Activated effector memory CD4-positive, alpha-beta T cell treated with anti-CD3 and anti-CD28 coated beads, Interleukin-2, amount 50 U/mL, for 16 hours (primary cell): ENCODE measurements around the gene SLC6A5.

Experiments used
- DNase-seq: peaks from one replicate; pipeline ENCODE4 v3.0.0-alpha.2; 2020

The SLC6A5 gene

DNA sequence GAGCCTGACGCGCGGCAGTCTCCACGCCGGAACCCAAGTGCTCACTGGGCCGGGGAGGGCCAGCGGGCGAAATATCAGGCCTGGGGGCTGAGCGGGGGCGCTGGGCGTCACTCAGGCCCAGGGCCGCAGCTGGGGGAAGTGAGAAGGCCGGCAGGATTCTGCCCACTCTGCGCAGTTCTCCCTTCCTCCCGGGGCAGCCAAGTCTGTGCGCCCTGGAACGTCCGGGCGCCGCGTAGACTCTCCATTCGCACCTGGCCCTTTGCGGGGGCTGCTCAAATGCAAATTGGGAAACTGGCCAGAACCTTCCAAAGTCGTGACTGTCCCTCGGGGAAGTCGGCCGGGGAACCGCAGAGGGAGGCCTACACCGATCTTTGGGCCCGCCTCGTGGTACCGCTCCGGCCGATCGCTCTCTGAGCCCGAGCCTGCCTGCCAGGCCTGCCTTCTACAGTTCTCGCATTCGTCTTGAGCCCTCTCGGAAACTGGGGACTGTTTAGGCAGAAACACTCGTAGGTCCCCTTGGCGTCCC lies 2.2 kb upstream of the SLC6A5 start:
- DNase-seq, result no peak

DNA sequence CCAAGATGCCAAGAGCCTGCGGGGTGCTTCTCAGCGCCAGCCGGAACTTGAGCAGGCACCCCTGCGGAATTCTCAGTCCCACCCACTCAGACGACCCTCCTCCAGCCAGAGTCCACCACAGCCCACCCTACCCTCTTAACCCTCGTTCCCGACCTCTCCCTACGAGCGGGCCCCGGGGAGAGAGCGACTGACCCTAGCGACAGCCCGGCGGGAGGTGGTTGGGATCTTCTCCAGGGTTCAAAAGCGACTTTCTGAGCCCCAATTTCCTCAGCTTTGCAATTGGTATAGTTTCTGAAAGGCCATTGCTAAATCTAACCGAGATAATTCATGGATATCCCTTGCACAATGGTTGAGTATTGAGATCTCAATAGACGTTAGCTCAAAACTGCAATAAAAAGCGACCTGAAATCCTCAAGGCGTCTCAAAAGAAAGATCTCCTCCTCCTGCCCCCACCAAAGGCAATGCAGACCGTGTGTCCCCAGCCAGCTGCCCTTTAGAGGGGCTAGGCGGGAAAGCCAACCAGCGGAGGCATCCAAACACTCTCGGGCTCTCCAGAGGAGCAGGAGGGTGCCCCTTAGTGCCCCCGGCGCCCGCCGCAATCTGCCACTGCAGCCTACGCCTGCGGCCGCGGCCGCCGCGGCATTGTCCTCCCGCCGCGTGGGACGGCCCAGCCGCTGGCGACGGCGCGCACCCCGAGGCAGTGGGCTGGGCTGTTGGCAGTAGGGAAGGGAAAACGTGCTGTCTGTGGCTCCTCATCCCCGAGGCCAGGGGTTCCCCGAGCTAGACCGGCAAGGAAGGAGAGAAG lies 1.5 kb upstream of the SLC6A5 start:
- DNase-seq, result no peak

- DNase-seq, result no peak
These were observed 916 bp upstream of the SLC6A5 start for GRCh38 chr11:20598492-20598891.

GRCh38 chr11:20600020-20600346 lies 575 bp downstream of the SLC6A5 start:
- DNase-seq, result no peak

GRCh38 chr11:20600551-20600950 lies 1.1 kb downstream of the SLC6A5 start:
- DNase-seq, result no peak

- DNase-seq, result no peak
These were observed 2.0 kb downstream of the SLC6A5 start for GRCh38 chr11:20601221-20601914.

DNA sequence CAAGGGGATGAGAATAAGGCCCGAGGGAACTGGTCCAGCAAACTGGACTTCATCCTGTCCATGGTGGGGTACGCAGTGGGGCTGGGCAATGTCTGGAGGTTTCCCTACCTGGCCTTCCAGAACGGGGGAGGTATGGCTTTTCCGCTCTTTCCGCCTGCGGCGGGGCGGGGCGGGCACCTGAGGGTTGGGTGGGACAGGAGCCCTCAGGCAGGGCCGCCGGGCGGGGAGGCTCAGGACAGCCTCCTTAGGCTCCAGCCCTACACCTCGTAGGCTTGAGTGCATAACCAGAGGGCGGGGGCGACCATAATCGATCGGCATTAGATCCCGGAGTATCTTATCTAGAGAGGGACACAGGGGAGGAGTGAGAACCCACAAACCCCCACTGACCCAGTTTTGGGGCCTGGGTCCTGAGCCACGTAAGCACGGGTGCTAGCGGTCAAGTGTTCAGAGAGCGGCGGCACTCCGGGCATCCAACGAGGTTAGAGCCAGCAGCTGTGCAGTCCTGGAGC lies 4.9 kb downstream of the SLC6A5 start:
- DNase-seq, result no peak

DNA sequence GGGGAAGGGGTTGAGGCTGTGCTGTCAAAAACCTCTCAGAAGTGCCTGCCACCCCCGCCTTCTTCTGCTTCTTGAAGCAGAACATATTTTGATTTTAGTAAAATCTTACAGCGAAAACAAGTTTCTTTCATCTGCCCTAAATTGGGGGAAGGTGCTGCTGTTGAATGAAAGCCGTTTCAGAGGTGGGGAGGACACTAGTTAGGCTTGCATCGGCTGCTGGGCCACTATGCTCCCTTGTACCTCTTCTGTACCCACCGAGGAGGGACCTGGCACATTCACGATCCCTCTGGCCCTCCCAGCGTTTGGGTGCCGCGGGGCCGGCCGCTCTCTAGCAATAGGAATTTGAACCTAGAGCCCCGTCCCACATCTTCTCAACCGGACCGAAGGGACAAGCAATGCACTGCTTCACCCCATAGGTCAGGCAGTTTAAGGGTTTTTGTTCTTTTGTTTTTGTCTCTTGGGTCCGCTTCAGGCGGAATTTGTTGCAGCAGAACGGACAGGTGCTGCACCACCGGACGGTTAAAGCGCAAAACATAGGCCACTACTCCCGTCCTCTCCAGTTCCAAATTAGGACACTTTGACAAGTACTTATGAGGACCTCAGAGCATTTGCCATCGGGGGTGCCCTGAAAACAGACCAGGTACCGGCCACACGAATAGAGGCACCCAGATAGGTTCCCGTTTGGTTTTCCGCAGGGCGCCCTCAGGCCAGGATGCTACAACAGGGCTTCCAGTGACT lies 5.6 kb downstream of the SLC6A5 start:
- DNase-seq, result no peak

GRCh38 chr11:20605602-20606091 lies 6.2 kb downstream of the SLC6A5 start:
- DNase-seq, result no peak

- no peak for DNase-seq
These were observed 9.5 kb downstream of the SLC6A5 start for GRCh38 chr11:20608934-20609333.

DNA sequence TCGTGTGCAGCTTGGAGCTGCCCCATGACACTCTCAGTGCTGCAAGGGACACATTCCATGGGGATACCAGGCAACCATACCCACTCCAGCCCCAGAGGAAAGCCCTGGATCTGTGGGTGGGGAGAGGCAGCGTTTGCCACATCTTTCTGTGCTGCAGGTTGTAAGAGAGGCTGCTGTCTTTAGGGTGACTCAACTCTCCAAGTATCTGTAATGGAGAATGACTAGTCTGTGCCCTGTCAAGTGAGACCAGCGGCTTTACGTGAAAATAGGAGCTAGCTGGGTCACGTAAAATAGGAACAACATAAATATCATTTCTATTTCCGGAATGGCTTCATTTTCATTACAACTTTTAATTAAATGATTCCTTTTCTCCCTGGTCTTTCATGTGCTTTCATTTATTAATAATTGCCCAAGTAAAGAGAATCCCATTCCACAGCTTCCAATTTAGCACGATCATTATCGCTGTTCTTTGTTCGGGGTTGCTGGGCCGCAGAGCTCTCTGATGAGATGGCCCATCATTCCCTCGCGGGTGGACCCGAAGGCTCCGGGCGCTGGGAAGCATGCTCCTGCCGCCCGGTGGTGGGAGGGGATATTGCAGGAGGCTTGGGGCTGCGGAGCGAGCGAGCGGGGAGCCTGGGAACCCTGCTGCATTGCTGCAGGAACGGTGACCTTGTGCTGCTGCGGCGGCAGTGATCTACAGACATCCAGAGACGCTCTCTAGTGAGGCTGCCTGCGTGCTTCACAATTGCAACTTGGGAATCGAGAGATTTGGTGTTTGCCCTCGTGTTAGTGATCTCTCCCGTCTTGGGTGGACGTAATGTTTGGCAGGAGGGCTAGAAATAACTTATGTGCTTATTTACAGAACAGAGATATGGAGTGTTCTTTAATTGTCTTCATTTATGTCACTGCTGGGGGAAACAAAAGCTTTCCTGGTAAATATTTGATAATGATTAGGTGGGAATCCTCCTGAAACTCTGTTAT lies 10.6 kb downstream of the SLC6A5 start:
- DNase-seq, result peak; percentile 80

DNA sequence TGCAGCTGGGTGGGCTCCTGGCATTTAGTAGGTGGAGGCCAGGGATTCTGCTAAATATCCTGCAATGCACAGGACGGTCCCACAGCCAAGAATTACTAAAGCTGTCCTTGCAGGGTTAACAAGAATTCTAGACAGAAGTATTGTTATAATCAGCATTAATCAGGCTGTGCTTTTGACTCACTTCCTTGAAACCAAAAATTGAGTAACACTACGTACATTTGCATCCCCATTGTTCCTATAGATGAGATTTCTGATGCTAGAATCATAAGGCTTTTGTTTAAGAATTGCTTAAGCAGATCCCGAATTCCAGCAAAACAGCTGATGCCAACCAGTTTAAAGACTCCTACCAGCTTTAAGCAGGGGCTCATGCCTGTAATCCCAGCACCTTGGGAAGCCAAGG lies 11.4 kb downstream of the SLC6A5 start:
- no peak for DNase-seq

GRCh38 chr11:20611445-20611844 lies 12.0 kb downstream of the SLC6A5 start:
- DNase-seq, result no peak

DNA sequence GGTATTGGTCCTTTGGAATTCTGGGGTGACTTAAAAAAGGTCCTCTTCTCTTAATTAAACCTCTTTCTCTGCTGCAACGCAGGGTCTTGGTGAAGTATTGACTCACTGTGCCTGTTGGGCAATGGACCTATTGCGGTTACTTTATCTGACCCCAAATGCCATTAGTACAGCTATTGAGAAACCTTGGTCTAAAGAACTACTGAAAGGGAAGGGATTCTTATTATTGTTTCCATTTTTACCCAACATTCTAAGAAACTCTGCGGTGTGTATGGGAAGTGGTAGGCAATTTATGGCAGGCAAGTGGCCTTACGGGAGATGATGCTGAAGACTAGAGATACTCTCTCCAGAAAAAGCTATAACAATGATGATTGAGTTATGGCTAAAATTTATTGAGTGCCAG lies 12.5 kb downstream of the SLC6A5 start:
- DNase-seq, result no peak

DNA sequence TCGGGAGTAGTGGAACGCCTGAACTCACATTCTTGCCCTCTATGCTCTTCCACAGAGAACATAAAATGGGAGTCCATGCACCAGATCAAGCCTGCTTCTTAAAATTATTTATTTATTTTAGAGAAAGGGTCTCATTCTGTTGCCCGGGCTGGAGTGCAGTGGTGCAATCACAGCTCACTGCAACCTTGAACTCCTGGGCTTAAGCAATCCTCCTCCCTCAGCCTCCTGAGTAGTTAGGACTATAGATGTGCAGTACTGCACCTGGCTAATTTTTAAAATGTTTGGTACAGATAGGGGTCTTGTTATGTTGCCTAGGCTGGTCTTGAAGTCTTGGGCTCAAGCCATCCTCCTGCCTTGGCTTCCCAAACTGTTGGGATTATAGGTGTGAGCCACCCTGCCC lies 13.0 kb downstream of the SLC6A5 start:
- DNase-seq, result no peak

DNA sequence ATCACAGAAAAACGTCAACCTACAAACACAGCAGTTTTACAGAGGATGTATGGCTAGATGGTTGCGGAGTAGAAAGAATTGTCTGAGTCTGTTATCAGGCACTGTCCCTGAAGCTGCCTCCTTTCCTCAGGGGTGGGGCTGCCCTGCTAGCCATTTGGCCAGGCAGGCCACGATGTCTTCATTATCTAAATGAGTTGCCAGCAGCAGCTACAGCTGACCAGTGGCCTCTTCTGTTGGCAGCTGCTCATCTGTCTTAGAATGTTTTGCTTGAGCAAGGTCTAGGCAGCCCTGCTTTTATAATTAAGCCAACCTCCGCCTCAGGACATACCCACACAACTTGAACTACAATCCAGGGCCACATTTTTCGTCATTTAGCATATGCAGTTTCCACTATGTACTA lies 17.5 kb downstream of the SLC6A5 start:
- DNase-seq, result no peak

DNA sequence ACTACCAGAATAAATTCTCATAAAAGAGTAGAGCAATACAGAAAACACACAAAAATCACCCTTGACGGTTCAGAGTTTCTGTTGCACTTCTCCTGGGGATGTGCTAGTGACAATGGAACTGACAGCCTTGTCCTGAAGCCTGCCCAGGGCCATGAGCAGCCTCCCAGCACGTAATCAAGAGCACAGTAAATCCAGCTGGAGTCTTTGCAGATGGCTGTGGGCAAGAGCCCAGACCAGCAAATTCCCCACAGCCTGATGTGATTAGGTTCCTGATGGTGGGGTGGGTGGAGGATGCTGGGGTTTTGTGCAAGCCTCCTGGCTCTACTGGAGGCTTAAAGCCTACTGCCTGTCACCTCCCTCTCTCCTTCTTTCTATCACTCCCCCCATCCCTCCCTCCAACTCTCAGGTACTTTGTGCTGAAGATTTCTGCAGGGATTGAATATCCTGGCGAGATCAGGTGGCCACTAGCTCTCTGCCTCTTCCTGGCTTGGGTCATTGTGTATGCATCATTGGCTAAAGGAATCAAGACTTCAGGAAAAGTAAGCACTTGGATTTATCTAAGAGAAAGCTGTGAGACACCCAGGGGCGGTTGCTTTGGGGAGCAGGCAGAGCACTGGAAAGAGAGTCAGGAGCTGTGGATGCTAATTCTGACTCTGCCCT lies 18.1 kb downstream of the SLC6A5 start:
- no peak for DNase-seq

- no peak for DNase-seq
These were observed 18.7 kb downstream of the SLC6A5 start for GRCh38 chr11:20618083-20618482.

GRCh38 chr11:20620988-20621387 lies 21.6 kb downstream of the SLC6A5 start:
- no peak for DNase-seq

GRCh38 chr11:20621679-20622078 lies 22.3 kb downstream of the SLC6A5 start:
- DNase-seq, result no peak

DNA sequence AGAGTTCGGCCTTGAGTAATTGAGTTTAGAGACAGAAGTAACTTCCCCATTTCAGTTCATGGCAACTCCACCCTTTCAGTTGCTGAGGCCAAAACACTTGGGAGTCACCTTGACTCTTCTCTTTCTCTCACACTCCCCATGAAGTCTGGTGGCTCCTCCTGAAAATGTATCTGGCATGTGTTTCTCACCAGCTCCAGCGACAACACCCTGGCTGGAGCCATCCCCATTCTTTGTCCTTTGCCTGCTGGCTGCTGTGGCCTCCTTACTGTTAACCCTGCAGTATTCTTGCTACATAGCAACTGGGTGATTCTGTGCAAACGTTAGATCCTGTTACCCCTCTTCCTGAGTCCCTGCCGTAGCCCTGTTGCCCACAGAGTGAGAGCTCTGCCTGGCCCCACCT lies 23.8 kb downstream of the SLC6A5 start:
- DNase-seq, result no peak

GRCh38 chr11:20626279-20626678 lies 26.9 kb downstream of the SLC6A5 start:
- DNase-seq, result no peak
